Measurements from ENCODE around the gene KNSTRN. TPM values are rescaled to one million over a fixed set of nuclear protein-coding genes. Genes with fewer than 3 reads are reported as not detected.

Gene KNSTRN
- total RNA-seq, 2 donors from 2014 or later, result 12.9 to 19.8 TPM

DNA sequence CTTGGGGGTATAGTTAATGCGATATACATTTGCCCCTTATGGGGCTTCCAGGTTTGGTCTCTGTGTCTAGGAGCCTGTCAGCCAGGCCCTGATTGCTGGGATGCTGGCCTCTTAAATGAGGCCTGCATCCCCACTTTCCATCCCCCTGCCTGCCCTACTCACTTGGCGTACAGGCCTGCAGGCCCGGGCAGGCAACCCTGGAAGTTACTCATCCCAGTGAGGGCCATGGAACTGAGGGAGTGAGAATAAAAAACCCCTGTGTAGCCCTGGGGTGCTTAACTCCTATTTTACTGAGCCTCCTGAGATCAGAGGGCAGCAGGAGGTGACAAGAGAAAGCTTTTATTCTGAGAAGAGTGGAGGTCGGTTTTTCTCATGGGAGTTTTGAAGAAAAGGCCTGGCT is 22.5 kb upstream of the KNSTRN start:
- intact Hi-C loops (cut with DNase I), result loop anchor here (10.0 kb wide), 1 partner anchor 75 kb away; the partner anchor contains the start of gene ANKRD63
- no peak for DNase-seq (ENCODE audit: low spot score)
- peaks cover 4% of the 10 kb centered on the region for H3K4me1 ChIP-seq (replicated peaks)
- H3K27me3 ChIP-seq (replicated peaks; ENCODE audit: insufficient read depth), result no peaks in the 10 kb centered on the region
- H3K36me3 ChIP-seq, result no peaks in the 10 kb centered on the region
- no peak overlapping the region for H3K27ac ChIP-seq
- WGBS, result 86% methylated on average over 4 of the region's 4 CpGs
- no peak overlapping the region for H3K4me3 ChIP-seq
- H3K9me3 ChIP-seq, result no peaks in the 10 kb centered on the region
- TF ChIP-seq POLR2AphosphoS5 (IDR thresholded peaks at IDR 0.05) (no peak), POLR2A (IDR thresholded peaks at IDR 0.05) (no peak), CTCF (IDR thresholded peaks at IDR 0.05) (no peak)

DNA sequence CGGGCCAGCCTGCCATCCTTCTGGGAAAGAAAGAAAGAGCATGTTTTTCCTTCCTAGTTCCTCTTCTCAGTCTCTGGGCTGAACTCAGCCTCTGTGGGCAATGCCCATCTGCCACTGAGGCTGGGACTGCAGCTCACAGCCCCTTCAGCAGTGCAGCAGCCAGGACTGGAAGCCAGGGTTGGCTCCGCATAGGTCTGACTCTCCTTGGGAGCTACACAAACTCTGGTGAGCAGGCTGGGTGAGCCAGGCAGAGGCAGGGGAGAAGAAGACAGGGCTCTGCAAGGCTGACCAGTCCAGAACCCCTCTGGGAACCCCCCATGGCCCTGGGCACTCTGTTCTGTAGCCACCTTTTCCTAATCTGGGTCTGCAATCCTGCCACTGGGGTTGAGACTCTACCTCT is 20.9 kb upstream of the KNSTRN start:
- 88% methylated on average over 2 of the region's 2 CpGs for WGBS
- H3K9me3 ChIP-seq, result no peaks in the 10 kb centered on the region
- no peak overlapping the region for H3K27ac ChIP-seq
- intact Hi-C loops (cut with DNase I), result loop anchor here (10.0 kb wide), 1 partner anchor 77 kb away; the partner anchor contains the start of gene ANKRD63
- no peak for DNase-seq (ENCODE audit: low spot score)
- H3K36me3 ChIP-seq, result no peaks in the 10 kb centered on the region
- TF ChIP-seq POLR2A (IDR thresholded peaks at IDR 0.05) (no peak), POLR2AphosphoS5 (IDR thresholded peaks at IDR 0.05) (no peak), CTCF (IDR thresholded peaks at IDR 0.05) (no peak)
- H3K4me1 ChIP-seq (replicated peaks), result peaks cover 4% of the 10 kb centered on the region
- no peak overlapping the region for H3K4me3 ChIP-seq
- H3K27me3 ChIP-seq (replicated peaks; ENCODE audit: insufficient read depth), result no peaks in the 10 kb centered on the region

DNA sequence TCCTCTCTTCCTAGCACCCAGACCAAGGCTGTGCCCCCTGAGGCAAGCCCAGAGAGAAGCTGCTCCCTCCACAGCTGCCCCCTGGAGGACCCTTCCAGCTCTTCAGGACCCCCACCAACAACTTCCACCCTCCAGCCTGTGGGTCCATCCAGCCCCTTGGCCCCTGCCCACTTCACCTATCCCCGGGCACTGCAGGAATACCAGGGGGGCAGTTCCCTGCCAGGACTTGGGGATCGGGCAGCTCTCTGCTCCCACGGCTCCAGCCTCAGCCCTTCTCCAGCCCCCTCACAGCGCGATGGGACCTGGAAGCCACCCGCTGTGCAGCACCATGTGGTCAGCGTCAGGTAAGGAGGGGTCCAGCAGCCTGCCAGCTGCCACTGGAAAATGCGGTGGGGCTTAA is 18.9 kb upstream of the KNSTRN start:
- 78% methylated on average over 8 of the region's 8 CpGs for WGBS
- no peak for TF ChIP-seq POLR2A (IDR thresholded peaks at IDR 0.05)
- no peak for TF ChIP-seq CTCF (IDR thresholded peaks at IDR 0.05)
- TF ChIP-seq POLR2AphosphoS5 (IDR thresholded peaks at IDR 0.05), result no peak
- peaks cover 5% of the 10 kb centered on the region for H3K4me1 ChIP-seq (replicated peaks)
- intact Hi-C loops (cut with DNase I), result loop anchor here (10.0 kb wide), 1 partner anchor 79 kb away; the partner anchor contains the start of gene ANKRD63
- H3K27me3 ChIP-seq (replicated peaks; ENCODE audit: insufficient read depth), result no peaks in the 10 kb centered on the region
- no peak for DNase-seq (ENCODE audit: low spot score)
- H3K9me3 ChIP-seq, result no peaks in the 10 kb centered on the region
- no peak overlapping the region for H3K4me3 ChIP-seq
- no peak overlapping the region for H3K27ac ChIP-seq
- H3K36me3 ChIP-seq, result no peaks in the 10 kb centered on the region

GRCh38 chr15:40364251-40364650 is 18.3 kb upstream of the KNSTRN start:
- Histone ChIP-seq H3K36me3 (no peaks in the 10 kb centered on the region), H3K27ac (no peak overlapping the region), H3K9me3 (no peaks in the 10 kb centered on the region), H3K4me3 (no peak overlapping the region), H3K4me1 (replicated peaks) (peaks cover 5% of the 10 kb centered on the region), H3K27me3 (replicated peaks; ENCODE audit: insufficient read depth) (no peaks in the 10 kb centered on the region)
- 77% methylated on average over 6 of the region's 6 CpGs for whole genome bisulfite sequencing
- no peak for TF ChIP-seq CTCF (IDR thresholded peaks at IDR 0.05)
- TF ChIP-seq POLR2AphosphoS5 (IDR thresholded peaks at IDR 0.05), result no peak
- no peak for TF ChIP-seq POLR2A (IDR thresholded peaks at IDR 0.05)
- intact Hi-C loops (cut with DNase I), result loop anchor here (10.0 kb wide), 1 partner anchor 79 kb away; the partner anchor contains the start of gene ANKRD63
- DNase-seq (ENCODE audit: low spot score), result no peak

DNA sequence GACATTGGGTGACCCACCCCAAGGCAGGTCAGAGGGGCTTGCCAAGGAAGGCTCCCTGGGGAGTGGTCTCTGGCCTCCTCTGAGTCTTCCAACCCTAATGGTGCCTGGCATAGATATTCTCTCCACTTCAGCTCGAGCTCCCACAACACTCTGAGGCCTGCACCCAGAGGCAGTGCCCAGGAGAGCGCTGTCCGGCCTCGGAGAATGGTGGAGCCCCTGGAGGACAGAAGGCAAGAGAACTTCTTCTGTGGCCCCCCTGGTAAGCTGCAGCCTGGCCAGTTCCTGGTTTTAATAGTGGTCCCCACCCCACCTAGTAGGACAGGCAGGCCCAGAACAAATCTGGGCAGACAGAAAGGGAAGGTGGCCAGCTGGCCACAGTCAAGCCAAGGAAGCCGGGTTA is 17.5 kb upstream of the KNSTRN start:
- Histone ChIP-seq H3K9me3 (no peaks in the 10 kb centered on the region), H3K4me3 (no peak overlapping the region), H3K36me3 (no peaks in the 10 kb centered on the region), H3K27me3 (replicated peaks; ENCODE audit: insufficient read depth) (no peaks in the 10 kb centered on the region), H3K27ac (no peak overlapping the region), H3K4me1 (replicated peaks) (peaks cover 5% of the 10 kb centered on the region)
- intact Hi-C loops (cut with DNase I), result loop anchor here (10.0 kb wide), 1 partner anchor 80 kb away; the partner anchor contains the start of gene ANKRD63
- no peak for DNase-seq (ENCODE audit: low spot score)
- WGBS, result 87% methylated on average over 5 of the region's 5 CpGs
- TF ChIP-seq POLR2A (IDR thresholded peaks at IDR 0.05), result no peak
- no peak for TF ChIP-seq POLR2AphosphoS5 (IDR thresholded peaks at IDR 0.05)
- TF ChIP-seq CTCF (IDR thresholded peaks at IDR 0.05), result no peak
